ENCODE results near the gene MSMB.
"Not testable (repeated sequence)": the region's sequence is repeated elsewhere in the genome, so short reads cannot be mapped to it uniquely, and the experiment has no call there.

MSMB gene, protein sequence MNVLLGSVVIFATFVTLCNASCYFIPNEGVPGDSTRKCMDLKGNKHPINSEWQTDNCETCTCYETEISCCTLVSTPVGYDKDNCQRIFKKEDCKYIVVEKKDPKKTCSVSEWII

DNA sequence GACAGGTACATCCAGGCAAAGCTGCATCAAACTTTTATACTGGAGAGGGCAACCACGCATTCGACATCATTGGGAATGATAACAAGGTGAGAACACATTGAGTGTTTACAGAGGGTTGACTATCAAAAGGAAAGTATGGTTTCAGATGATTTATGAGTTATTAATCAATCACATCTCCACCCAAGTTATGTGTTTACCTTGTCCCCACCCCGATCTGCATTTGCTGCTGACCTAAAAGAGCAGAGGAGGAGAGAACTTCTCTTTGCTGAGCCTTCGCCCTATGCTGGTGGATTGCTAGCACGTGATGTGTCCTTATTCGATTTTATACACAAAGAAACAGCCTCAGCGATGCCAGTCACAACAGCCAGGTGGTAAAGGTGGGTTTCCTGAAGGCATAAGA lies at the start of gene MSMB:
TSS of gene MSMB (minus strand) at position 9 of the 400 bp plus-strand sequence. CDS start 32 bp downstream, outside the sequence.
- DNase-seq = no peak

DNA sequence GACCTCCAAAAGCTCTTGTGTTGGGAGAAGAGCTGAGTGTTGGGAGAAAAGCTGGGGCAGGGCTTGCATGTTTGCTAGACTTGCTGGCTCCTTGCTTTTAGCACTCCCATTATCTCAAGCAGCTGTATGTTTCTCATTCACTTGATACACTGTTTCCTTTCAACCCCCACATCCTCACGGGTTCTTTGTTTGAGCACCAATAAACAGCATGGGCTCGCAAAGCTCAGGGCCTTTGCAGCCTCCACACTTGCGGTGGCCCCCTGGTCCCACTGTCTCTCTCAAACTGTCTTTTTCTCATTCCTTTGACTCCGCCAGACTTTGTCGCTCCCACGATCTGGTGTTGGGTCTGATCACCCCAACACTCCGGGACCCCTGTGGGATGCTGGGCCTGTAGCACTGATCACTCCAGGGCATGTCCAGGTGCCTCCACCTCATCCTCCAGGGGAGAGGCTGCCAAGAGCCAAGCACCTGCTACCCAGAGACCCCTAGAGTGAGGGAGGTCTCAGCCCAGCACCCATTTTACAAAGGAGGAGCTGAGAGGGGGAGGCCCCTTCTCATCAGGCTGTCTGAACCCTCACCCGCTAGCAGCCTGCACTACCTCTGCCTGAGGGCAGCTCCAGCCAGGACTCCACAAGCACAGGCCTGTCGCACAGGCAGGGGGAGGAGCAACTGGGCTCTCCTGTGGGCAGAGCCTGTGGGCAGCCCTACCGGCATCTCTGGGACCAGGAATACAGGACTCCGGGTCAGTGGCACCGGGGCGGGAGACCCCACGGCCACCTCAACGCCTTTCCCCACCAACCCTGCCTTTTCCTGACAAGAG lies 49.1 kb upstream of the MSMB start:
- DNase-seq = no peak

- no peak for DNase-seq
Observed at GRCh38 chr10:46094197-46094500, 48.1 kb upstream of the MSMB start.

DNA sequence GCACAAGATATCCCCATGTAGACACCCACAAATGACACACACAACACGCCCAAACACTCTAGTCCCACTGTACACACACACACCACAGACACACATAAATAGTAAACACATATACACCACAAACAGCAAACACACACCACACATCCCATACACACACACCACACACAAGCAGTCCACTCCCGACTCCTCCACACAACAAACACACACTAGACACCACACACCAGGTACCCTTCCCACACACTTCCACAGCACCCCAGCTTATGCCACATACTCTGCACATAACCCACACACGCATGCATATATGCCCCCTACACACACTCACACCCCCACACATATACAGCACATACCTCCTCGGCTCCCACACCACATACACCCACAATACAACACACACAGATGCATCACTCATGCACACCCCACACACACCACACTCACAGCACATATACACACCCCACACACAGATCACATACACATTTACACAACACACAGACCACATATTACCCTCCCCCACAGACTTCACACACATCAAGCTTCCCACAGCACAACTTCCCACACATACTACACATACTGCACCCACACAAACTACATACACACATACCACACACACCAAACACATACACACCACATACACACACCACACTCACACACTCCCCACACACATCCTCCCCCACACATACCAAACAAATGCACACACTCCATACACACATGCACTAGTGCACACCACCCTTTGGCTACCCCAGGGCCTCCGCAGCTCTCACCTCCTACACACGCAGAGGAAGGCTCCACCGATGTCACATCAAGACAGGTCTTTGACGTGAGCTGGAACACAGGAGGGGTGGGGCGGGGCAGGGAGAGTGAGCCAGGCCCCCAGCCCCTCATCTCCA lies 47.5 kb upstream of the MSMB start:
- DNase-seq = not testable (repeated sequence)

GRCh38 chr10:46092524-46093081 lies 46.5 kb upstream of the MSMB start:
- peak; percentile 68 for DNase-seq

GRCh38 chr10:46091828-46092523 lies 45.9 kb upstream of the MSMB start:
- DNase-seq = no peak

DNA sequence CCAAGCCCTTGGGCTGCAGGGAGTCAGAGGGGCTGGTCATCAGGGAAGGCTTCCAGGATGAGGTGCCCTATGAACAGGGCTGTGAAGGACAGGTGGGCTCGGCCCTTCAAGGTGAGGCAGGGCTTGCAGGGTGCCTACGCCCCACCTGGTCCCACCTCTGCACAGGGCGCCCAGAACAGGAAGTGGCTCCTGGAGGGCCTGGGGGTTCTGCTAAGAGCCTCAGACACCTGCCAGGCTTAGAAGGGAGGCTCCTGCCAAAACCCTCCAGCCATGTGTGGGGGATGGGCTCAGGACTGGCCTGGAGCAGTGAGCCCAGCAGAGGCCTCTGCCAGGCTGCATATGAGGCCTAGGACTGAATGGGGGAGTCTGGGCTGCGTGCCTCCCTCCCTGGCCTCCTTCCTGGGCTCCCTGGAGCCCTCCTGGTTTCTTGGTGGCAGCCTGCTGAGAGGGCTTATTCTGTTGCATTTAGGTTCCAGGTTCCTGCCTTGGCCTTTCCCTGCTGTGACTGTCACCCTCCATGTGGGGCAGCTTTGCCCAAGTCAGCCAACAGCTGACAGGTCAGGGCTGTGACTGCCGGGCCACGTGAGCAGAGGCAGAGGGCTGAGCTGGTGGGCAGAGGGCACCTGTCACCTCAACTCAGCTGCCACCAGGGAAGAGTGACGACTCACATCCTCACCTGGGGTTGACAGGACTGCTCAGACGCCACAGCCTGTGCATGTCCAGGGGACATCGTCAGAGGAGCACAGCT lies 45.2 kb upstream of the MSMB start:
- no peak for DNase-seq

GRCh38 chr10:46090258-46090812 lies 44.3 kb upstream of the MSMB start:
- DNase-seq = no peak

- DNase-seq = not testable (repeated sequence)
Observed at GRCh38 chr10:46087381-46087780, 41.3 kb upstream of the MSMB start.

GRCh38 chr10:46084321-46085165 lies 38.5 kb upstream of the MSMB start:
- no peak for DNase-seq

GRCh38 chr10:46080886-46081285 lies 34.8 kb upstream of the MSMB start:
- no peak for DNase-seq

GRCh38 chr10:46079831-46080585 lies 33.9 kb upstream of the MSMB start:
- no peak for DNase-seq

GRCh38 chr10:46077731-46078413 lies 31.8 kb upstream of the MSMB start:
- no peak for DNase-seq

- DNase-seq = no peak
Observed at GRCh38 chr10:46077141-46077554, 31.1 kb upstream of the MSMB start.

DNA sequence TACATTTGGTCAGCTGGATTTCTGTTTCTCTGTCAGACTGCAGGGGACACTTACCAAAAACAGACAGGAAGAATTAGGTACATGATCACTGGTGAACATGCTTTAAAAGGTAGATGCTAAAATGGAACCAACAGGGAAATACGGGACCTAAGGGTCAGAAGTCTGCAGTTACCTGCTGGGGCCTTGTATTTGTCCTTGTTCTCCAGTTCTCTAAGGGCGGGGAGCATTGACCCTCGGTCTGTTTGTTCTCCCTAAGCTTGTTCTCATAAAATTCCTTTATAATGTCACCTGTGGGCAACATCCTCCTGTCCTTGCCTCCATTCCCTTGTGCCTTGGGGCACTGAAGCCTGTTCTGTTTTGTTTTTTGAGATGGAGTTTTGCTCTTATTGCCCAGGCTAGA lies 29.8 kb upstream of the MSMB start:
- DNase-seq = no peak

DNA sequence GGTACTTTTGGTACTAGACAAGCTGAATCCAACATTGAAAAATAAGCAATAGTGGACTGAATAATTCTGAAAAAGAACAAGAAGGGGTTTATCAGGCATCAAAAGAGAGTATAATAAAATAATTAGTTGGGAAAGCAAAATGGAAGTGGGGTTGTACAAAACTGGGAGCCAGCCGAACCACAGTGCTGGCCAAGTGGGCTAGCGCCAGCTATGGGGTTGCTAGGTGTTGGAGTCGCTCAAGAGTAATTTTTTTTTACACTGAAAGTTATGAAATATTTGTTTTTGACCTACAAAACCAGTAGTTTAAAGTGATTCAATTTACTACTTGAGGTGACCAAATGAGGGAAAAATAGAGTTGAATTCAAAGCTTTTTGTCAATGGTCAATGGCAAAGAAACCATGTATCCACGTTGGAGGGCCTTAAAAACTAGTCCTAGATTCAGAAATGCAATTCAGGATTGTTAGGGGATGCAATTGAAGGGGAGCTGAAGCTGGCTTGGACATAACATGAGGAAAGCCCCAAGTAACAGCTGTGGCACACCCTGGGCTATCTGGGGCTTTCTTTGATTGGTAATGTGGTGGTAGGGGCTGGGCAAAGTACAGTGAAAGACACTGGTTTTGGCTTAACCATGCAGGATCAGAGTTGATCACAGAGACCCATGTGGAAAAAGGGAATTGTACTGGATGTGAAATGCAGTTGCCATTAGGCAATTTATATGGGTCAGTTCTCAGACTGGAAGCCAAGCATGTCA lies 28.3 kb upstream of the MSMB start:
- DNase-seq = no peak

DNA sequence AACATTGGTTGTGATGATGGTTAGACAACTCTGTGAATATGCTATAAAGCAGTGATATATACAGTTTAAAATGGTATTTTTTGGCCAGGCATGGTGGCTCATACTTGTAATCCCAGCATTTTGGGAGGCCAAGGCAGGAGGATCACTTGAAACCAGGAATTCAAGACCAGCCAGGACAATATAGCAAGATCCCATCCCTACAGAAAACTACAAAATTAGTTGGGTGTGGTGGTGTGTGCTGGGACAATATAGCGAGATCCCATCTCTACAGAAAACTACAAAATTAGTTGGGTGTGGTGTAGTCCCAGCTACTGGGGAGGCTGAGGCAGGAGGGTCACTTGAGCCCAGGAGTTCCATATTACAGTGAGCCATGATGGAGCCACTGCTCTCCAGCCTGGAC lies 27.5 kb upstream of the MSMB start:
- DNase-seq = no peak

DNA sequence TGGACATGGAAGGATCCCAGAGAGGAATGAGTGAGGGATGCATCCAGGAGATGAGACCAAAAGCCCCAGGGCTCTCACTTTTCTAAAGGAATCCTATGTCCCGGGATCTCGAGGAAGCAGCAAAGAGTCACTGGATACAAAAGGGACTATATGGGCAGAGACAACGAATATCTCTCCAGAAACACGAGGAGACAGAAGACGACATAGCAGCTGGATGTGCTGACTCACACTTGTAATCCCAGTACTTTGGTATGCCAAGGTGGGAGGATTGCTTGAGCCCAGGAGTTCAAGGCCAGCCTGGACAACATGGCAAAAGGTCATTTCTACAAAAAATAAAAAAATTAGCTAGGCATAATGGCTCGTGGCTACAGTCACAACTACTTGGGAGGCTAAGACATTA lies 24.7 kb upstream of the MSMB start:
- DNase-seq = no peak
